ENCODE results near the gene ADNP2.

DNA sequence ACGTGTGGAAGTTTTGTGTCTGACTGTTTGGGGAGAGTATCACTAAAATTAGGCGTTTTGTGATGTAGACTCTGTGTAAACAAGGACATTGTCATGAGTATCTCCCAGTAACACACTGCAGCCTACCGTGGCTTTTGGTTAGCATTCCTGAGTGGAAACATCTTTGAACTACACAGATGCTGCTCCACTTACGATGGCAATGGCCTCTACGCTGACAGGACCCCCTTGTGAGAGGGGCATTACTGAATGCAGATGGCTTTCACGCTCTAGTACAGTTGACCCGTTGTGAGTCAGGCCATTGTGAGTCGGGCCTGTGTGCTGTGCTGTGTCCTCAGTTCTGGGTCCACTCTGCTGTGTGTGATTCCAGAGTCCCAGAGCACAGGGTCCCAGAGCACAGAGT lies 34.4 kb upstream of the ADNP2 start:
- TF ChIP-seq, protein P1, sequence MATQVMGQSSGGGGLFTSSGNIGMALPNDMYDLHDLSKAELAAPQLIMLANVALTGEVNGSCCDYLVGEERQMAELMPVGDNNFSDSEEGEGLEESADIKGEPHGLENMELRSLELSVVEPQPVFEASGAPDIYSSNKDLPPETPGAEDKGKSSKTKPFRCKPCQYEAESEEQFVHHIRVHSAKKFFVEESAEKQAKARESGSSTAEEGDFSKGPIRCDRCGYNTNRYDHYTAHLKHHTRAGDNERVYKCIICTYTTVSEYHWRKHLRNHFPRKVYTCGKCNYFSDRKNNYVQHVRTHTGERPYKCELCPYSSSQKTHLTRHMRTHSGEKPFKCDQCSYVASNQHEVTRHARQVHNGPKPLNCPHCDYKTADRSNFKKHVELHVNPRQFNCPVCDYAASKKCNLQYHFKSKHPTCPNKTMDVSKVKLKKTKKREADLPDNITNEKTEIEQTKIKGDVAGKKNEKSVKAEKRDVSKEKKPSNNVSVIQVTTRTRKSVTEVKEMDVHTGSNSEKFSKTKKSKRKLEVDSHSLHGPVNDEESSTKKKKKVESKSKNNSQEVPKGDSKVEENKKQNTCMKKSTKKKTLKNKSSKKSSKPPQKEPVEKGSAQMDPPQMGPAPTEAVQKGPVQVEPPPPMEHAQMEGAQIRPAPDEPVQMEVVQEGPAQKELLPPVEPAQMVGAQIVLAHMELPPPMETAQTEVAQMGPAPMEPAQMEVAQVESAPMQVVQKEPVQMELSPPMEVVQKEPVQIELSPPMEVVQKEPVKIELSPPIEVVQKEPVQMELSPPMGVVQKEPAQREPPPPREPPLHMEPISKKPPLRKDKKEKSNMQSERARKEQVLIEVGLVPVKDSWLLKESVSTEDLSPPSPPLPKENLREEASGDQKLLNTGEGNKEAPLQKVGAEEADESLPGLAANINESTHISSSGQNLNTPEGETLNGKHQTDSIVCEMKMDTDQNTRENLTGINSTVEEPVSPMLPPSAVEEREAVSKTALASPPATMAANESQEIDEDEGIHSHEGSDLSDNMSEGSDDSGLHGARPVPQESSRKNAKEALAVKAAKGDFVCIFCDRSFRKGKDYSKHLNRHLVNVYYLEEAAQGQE (IDR thresholded peaks at IDR 0.05; ENCODE audit: insufficient replicate concordance, low read depth): no peak
- TF ChIP-seq, protein P2, sequence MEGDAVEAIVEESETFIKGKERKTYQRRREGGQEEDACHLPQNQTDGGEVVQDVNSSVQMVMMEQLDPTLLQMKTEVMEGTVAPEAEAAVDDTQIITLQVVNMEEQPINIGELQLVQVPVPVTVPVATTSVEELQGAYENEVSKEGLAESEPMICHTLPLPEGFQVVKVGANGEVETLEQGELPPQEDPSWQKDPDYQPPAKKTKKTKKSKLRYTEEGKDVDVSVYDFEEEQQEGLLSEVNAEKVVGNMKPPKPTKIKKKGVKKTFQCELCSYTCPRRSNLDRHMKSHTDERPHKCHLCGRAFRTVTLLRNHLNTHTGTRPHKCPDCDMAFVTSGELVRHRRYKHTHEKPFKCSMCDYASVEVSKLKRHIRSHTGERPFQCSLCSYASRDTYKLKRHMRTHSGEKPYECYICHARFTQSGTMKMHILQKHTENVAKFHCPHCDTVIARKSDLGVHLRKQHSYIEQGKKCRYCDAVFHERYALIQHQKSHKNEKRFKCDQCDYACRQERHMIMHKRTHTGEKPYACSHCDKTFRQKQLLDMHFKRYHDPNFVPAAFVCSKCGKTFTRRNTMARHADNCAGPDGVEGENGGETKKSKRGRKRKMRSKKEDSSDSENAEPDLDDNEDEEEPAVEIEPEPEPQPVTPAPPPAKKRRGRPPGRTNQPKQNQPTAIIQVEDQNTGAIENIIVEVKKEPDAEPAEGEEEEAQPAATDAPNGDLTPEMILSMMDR (IDR thresholded peaks at IDR 0.05; ENCODE audit: insufficient read depth, low read length): no peak
- TF ChIP-seq POLR2AphosphoS5 (IDR thresholded peaks at IDR 0.05; ENCODE audit: low read depth) (no peak), SPI1 (IDR thresholded peaks at IDR 0.05; ENCODE audit: borderline replicate concordance, low read depth) (no peak)
